ENCODE results near the gene NASP.

The NASP gene

DNA sequence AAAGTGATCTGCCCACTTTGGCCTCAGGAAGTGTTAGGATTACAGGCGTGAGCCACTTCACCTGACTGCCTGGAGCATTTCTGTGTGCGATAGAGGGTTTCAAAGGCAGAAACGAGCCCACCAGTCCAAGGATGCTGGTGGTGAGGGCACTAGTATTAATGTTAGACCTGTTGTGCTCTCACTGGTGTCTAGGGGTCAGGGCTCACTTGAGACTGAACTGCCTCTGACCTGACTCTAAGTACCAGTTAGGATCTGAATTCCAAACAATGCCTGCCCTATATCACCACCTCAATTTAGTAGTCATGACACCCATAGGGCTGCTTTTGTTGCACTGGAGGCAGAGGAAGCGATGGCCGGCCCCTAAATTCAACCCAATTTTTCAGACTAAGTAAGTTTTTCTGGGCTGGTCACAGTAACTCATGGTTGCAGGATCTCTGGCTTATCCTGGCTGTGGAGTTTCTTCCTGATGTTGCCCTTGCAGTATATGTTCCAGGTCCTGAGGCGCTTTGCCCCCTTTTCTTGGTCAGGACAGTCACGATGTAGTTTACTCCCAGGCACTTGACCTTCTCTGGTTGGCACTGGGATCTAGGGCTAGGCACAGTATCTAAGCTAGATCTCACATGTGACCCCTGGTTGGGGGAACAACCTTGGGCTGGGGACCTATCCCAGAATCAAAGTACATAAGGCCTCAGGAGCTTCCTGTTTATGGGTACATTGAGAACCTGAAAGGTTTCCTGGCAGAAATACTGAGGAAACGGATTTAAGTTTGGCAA lies 35.5 kb downstream of the NASP start:
- DNase-seq (ENCODE audit: insufficient read length, low spot score) (no peak), FAIRE-seq (no peak)

DNA sequence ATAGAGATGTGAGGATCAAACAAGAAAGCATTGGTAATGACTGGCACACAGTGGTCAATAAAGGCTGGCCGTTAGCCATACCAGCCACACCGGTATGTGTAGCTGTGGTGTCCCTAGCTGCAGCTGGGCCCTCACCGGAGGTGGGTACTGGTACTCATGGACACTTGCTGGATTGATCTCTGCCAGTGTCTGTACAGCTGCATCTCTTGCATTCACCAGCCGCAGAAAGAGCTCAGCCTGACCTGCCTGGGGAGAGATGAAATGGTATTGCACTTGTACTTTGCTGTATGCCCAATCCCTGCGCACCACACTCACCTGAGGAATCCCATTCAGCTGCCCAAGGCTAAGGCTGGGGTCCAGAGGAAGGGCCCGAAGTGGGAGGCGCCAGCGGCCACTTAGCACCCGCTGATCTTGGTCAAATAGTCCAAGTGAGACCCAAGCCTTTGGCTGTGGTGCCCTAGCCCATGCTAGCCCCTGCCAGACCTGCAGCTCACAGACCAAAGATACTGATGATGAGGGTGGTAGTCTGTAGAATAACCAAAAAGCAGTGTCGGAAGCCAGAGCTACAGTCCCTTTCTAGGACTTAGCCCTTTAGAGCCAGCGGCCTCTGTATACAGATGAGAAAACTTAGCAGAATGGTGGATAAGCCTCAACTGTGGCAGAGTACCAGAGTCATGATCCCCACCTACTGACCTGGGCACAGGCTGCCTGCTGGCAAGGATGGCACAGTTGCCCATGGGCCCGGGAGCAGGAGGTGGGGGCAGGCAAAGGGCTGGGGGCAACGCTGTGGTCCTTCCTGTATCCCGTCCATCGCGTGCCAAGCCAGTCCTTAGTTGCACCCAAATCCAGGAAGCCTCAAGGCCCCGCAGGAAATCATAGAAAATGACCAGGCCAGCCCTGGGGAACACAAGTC lies 37.0 kb downstream of the NASP start:
- FAIRE-seq (no peak), DNase-seq (ENCODE audit: insufficient read length, low spot score) (no peak)

GRCh38 chr1:45621501-45621836 lies 37.6 kb downstream of the NASP start:
- FAIRE-seq: no peak
- no peak for DNase-seq (ENCODE audit: insufficient read length, low spot score)

DNA sequence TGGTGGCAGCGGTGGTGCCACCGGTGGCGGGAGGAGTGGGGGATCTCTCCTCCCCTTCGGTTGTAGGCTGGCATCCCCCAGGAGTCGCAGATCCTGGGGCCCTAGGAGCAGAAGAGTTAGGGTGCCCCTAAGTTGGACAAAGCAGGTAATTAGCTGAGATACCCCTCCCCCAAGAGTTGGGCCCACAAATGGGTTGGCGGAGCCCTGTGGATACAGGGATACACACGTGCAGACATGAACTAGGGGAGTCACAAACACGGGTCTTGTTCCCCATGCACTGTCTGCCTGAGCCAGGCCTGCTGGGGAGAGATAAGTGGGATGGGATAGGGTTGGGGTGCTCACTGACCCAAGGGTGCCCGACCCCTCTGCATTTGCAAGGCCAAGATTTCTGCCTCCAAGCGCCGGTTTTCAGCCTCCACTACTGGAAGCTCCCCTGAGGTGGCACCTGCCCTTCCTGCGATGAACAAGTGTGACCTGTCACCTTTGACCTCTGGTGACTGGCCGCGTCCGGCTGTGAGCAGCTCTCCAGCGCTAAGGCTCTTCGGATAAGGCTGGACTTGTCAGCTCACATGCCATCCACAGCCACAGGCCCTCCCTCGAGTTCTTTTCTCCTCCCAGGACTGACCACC lies 38.2 kb downstream of the NASP start:
- no peak for FAIRE-seq
- DNase-seq (ENCODE audit: insufficient read length, low spot score): no peak

DNA sequence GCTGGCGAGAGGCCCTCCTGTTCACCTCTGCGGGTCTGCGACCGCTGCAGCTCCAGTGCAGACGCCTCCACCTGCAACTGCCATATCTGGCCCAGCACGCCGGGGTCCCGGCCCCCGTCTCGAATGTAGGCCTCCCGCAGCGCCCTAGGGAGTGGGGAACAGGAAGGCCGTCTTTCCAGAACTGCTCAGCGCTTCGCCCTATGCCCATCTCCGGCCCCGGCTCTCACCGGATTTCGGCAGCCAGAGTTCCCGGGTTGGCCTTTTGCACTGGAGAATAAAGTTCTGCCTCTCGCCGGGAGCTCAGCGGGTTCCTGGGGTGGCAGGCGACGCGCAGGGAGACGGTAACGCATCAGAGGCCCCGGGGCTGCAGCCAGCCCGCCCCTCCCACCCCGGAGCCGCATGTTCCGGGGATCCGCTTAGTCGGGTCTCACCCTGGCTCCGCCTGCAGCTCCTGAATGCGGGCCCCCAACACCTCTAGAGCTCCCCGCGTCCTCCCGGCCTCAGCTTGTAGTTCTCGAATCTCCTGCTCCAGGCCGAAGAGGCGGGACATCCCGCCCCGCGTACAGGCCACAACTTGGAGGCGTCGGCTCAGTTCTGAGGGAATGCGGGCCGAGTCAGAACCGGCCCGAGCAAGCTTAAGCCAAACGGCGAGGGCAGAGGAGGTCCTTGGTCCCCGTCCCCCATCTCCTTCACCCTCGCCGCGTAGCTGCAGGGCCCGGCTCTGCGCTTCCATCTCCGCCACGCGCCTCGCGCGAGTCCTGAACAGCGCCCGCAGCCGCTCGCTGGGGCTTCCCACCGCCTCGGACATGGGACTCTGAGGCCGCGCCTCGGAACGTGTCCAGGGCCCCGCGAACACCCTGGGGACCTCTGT lies 38.9 kb downstream of the NASP start:
- DNase-seq (ENCODE audit: insufficient read length, low spot score) (no peak), FAIRE-seq (no peak)

GRCh38 chr1:45623972-45624371 lies 40.1 kb downstream of the NASP start, which contains the start of gene CCDC17:
Gene CCDC17, minus strand, starts transcription at chr1:45624054. Its CDS starts 145 bp downstream, at chr1:45623909.
- FAIRE-seq (no peak), DNase-seq (ENCODE audit: insufficient read length, low spot score) (no peak)

- FAIRE-seq (no peak), DNase-seq (ENCODE audit: insufficient read length, low spot score) (no peak)
These were observed 45.2 kb downstream of the NASP start for GRCh38 chr1:45629035-45629434.

GRCh38 chr1:45630429-45630828 lies 46.6 kb downstream of the NASP start:
- DNase-seq (ENCODE audit: insufficient read length, low spot score) (no peak), FAIRE-seq (no peak)

- no peak for FAIRE-seq
These were observed 51.4 kb downstream of the NASP start for GRCh38 chr1:45635211-45635610.

GRCh38 chr1:45640293-45640692 lies 56.5 kb downstream of the NASP start:
- FAIRE-seq: no peak
- DNase-seq (ENCODE audit: insufficient read length, low spot score): no peak

More at GRCh38 chr1:45635211-45635610, 51.4 kb downstream of the NASP start:
- no peak for DNase-seq (ENCODE audit: insufficient read length, low spot score)

- DNase-seq (ENCODE audit: insufficient read length, low spot score) (no peak), FAIRE-seq (no peak)
These were observed 59.5 kb downstream of the NASP start for GRCh38 chr1:45643321-45643720.

DNA sequence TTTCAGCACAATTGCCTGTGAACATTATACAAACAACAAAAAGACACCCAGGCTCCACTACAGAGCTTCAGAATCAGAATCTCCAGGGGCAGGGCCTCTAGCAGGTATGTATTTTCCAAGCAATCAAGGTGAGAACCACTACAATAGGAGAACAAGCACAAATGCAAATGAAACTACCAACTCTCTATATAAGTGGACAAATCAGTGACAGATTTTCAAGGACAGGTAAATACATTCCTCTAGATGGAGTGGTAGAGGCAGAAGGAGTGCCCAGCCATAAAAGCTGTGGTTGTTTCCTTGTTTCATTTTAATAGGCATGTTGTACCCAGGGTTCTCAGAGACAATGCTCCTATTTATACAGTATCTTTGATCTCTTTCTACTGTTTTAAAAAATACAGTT lies 60.1 kb downstream of the NASP start:
- no peak for DNase-seq (ENCODE audit: insufficient read length, low spot score)
- FAIRE-seq: no peak

- DNase-seq (ENCODE audit: insufficient read length, low spot score) (no peak), FAIRE-seq (no peak)
These were observed 60.8 kb downstream of the NASP start for GRCh38 chr1:45644661-45645060.

- no peak for FAIRE-seq
These were observed 63.6 kb downstream of the NASP start for GRCh38 chr1:45647248-45648021.

DNA sequence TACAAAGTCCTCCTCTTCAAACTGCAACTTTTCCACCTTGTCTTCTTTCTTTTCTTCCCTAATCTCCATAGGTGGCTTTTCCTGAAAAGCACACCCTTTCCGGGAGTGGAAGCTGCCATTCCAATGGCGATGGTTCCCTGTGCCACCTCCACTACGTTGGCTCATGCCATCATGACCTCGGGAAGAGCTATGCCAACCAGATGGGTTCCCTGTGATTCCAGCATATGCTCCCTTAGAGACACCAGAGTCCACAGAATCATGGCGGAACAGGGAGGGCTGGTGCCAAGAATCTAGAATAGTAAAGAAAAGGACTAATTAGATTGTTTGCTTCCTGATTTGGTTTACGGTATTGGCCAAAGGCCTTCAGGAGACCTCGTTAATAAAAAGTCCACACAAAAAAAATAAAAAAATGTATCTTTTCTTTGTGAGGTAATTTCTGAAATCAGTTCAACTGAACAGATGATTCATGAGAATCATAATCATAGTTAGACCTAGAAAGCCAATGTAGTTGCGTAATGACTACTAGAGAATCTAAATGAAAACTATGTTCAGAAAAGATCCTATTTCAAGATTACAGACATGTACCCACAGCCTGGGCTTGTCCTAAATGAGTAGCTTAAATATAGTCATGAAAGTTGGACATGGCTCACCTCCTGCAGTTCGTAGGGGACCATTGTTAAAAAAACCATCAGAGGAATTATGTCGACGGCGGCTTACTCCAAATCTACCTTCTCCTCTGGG lies 70.9 kb downstream of the NASP start:
- no peak for DNase-seq (ENCODE audit: insufficient read length, low spot score)
- FAIRE-seq: no peak

More at GRCh38 chr1:45647248-45648021, 63.6 kb downstream of the NASP start:
- DNase-seq (ENCODE audit: insufficient read length, low spot score): no peak

DNA sequence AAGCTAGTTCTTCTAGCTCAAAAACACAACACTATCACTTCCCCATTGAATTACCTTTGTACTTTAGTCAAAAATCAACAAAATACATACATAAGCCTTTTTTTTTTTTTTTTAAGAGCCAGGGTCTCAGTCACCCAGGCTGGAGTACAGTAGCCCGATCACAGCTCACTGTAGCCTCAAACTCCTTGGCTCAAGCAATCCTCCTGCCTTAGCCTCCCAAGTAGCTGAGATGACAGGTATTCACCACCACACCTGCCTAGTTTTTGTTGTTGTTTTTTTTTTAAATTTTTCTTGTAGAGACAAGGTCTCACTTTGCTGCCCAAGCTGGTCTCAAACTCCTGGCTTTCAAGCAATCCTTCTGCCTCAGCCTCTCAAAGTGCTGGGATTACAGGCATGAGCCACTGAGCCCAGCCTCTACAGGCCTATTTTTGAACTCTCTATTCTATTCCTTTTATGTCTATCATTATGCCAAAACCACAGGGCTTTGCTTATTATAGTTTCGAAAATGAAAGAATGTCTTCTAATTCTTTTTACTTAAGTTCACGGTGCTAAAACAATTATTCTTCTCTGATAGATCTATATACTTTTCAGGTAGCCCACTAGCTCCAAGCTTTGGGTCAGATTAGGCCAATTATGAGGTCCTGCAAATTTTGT lies 72.9 kb downstream of the NASP start:
- DNase-seq (ENCODE audit: insufficient read length, low spot score): no peak
- no peak for FAIRE-seq

DNA sequence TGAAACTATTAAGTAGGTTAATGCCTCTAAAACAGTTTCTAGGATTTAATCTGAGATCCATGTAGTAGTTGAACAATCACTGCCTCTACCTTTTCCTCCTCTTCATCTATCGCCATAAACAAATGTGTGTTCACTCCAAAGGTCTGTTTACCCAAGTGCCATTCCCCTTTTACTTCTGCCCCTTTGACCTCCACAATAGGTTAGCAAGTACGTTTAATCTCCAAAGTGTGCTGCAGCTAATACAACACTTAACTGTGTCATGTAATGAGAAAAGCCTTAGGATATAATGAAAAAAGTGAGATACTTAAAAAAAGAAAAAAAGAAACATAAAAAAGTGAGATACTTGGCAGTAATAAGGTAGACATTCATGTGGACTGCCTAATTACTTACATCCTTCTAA lies 74.3 kb downstream of the NASP start:
- DNase-seq (ENCODE audit: insufficient read length, low spot score): no peak
- FAIRE-seq: no peak

DNA sequence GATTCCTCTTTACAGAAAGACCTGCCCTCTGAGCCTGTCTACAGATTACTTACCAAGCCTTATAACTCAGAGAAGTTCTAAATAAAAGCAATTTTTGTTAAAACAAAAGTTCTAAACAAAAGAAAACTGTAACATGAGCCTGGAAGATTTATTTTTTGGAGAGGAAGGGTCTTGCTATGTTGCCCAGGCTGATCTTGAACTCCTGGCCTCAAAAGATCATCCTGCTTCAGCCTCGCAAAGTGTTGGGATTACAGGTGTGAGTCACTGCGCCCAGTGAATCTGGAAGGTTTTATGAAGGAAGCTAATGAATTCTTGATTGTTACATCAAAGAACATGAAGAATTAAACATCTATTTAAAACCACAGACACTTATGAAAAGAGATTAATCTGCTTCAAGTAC lies 75.4 kb downstream of the NASP start:
- DNase-seq (ENCODE audit: insufficient read length, low spot score) (no peak), FAIRE-seq (no peak)

All from HTR-8/SVneo (cell line).